Measurements from ENCODE around the gene ANXA6.

ANXA6 gene

GRCh38 chr5:151077967-151078366, 79.6 kb downstream of the ANXA6 start:
- no peak for TF ChIP-seq ZC3H10 (CRISPR knock-in tag; IDR thresholded peaks at IDR 0.05)
- no peak for TF ChIP-seq TOX (CRISPR knock-in tag; IDR thresholded peaks at IDR 0.05; ENCODE audit: borderline replicate concordance)
- TF ChIP-seq ZFP3 (CRISPR knock-in tag; IDR thresholded peaks at IDR 0.05): no peak
- no peak for TF ChIP-seq CSRNP3 (CRISPR knock-in tag; IDR thresholded peaks at IDR 0.05)
- no peak for ATAC-seq

- TF ChIP-seq ESRRG (CRISPR knock-in tag; IDR thresholded peaks at IDR 0.05) (no peak), CSRNP3 (CRISPR knock-in tag; IDR thresholded peaks at IDR 0.05) (no peak), TSHZ2 (CRISPR knock-in tag; IDR thresholded peaks at IDR 0.05) (no peak), CREB5 (CRISPR knock-in tag; IDR thresholded peaks at IDR 0.05; ENCODE audit: low read depth) (no peak), RARB (CRISPR knock-in tag; IDR thresholded peaks at IDR 0.05) (no peak), ZNF70 (CRISPR knock-in tag; IDR thresholded peaks at IDR 0.05) (no peak), POU6F1 (CRISPR knock-in tag; IDR thresholded peaks at IDR 0.05; ENCODE audit: borderline replicate concordance, low read depth) (no peak), BACH2 (CRISPR knock-in tag; IDR thresholded peaks at IDR 0.05; ENCODE audit: borderline replicate concordance) (no peak), PPARA (CRISPR knock-in tag; IDR thresholded peaks at IDR 0.05; ENCODE audit: borderline replicate concordance) (no peak)
- ATAC-seq: no peak
Observed at GRCh38 chr5:151077419-151077818, 80.2 kb downstream of the ANXA6 start.

- ATAC-seq: no peak
- no peak for TF ChIP-seq CSDC2 (CRISPR knock-in tag; IDR thresholded peaks at IDR 0.05)
- no peak for TF ChIP-seq TCF4 (CRISPR knock-in tag; IDR thresholded peaks at IDR 0.05; ENCODE audit: borderline replicate concordance)
- no peak for TF ChIP-seq POU6F1 (CRISPR knock-in tag; IDR thresholded peaks at IDR 0.05; ENCODE audit: borderline replicate concordance, low read depth)
- TF ChIP-seq TOX (CRISPR knock-in tag; IDR thresholded peaks at IDR 0.05; ENCODE audit: borderline replicate concordance): no peak
- no peak for TF ChIP-seq SNAI2 (CRISPR knock-in tag; IDR thresholded peaks at IDR 0.05)
- TF ChIP-seq GLIS3 (CRISPR knock-in tag; IDR thresholded peaks at IDR 0.05): no peak
- no peak for TF ChIP-seq ESRRG (CRISPR knock-in tag; IDR thresholded peaks at IDR 0.05)
- TF ChIP-seq ZC3H10 (CRISPR knock-in tag; IDR thresholded peaks at IDR 0.05): no peak
- TF ChIP-seq CREB5 (CRISPR knock-in tag; IDR thresholded peaks at IDR 0.05; ENCODE audit: low read depth): no peak
- TF ChIP-seq ZFP3 (CRISPR knock-in tag; IDR thresholded peaks at IDR 0.05): no peak
- no peak for TF ChIP-seq ZNF70 (CRISPR knock-in tag; IDR thresholded peaks at IDR 0.05)
Observed at GRCh38 chr5:151076616-151077015, 81.0 kb downstream of the ANXA6 start.

Data from SK-N-SH treated with all-trans-retinoic acid at 6 μM for 48 hours (cell line).